Measurements from ENCODE around the gene FIZ1.
A peak's percentile ranks its signal among the peaks of the same experiment; 100 is the strongest.

The FIZ1 gene

GRCh38 chr19:55599468-55599841 lies at the start of gene FIZ1:
Gene FIZ1 (minus strand): TSS chr19:55599517. CDS start chr19:55597865, 1,652 bp downstream.
- peak; percentile 99 for DNase-seq

DNA sequence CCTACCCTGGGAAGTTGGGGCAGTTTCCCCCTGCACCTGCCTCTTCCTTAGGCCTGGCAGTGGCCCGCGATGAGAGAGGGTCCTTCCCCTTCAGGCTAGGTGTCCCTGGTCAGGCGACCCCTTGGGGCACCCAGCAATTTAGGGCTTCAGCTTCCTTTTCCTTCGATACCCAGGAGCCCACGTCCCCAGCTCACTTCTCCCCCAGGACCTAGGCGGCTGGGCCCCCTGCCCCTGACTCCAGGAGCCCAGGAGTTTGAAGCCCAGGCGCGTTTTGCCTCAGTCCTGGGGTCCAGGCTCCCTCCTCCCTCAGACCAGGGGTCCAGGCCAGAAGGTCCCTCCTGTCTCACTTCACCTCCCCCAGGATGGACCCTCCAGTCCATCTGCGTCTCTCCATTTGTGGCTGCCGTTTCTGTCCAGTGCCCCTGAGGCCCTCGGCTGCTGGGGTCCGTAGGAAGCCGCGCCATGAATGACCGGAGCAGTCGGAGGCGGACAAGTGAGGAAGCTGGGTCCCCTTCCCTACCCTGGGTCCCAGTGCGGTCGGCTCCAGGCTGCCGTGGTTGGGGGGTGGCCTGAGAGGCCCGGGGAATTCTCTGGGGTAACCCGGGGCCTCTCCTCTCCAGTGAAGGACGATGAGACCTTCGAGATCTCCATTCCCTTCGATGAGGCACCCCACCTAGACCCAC lies 49.4 kb upstream of the FIZ1 start:
- DNase-seq: no peak

DNA sequence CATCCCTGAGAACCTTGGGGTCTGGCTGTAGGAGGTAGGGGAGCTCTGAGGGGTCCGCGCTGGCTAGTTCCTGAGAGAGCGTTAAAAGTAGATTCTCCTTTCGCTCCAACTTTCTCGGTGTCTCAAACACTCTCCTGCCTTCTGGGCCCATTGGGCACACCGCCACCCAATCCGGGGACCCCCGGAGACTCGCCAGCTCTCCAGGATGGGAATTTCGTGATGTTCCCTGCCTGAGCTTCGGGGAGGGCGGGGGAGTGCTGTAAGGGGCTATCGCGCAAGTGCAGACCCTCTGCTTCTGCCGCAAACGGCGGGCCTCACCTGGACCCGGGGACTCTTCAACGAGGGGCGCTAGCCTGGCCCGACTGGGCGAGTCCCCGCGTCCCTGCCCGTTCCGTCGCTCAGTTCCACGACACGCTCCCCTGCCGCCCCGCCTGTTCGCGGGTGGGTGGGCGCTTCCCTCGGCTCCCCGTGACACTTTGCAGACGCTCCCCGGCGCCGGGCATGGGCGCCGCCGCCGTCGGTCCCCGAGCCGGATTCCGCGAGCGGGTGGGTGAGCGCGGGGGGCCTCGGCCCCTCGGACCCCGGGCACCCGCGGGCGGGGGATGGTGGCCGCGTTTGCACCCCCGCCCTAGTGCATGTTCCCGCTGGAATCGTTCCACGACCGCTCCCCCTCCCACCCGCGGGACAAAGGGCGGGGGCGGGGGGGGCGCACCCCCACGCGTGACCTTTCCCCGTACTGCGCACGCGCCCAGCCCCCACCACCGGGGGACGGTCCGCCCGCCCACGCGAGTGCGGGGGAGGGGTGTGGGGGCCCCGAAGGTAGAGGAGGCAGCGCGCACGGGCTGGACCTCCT lies 48.6 kb upstream of the FIZ1 start, which contains the start of gene CCDC106:
Gene CCDC106 (plus strand): TSS at position 481 of the 853 bp plus-strand sequence. CDS start 835 bp downstream, outside the sequence.
- DNase-seq: peak; percentile 67

- DNase-seq: no peak
Observed at GRCh38 chr19:55646889-55647731, 47.8 kb upstream of the FIZ1 start.

- DNase-seq: no peak
Observed at GRCh38 chr19:55645512-55645881, 46.2 kb upstream of the FIZ1 start.

DNA sequence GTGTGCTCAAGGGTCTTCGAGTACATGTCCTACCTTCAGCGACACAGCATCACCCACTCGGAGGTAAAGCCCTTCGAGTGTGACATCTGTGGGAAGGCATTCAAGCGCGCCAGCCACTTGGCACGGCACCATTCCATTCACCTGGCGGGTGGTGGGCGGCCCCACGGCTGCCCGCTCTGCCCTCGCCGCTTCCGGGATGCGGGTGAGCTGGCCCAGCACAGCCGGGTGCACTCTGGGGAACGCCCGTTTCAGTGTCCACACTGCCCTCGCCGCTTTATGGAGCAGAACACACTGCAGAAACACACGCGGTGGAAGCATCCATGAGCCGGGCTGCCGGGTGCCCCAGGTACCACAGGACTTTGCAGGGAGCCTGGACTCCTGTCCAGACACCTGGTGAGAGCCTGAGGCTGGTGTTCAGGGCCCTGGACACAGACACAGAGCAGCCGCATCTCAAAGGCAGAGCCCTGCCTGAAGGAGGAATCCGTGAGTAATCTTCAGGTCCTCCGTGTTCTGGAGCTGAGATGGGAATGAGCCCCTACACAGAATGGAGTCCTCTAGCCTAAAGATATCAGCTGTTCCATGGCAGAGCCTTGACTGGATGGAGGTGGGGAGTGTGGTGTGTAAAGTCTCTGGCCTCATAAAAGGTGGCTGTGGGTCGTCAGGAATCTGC lies 45.7 kb upstream of the FIZ1 start:
- no peak for DNase-seq

DNA sequence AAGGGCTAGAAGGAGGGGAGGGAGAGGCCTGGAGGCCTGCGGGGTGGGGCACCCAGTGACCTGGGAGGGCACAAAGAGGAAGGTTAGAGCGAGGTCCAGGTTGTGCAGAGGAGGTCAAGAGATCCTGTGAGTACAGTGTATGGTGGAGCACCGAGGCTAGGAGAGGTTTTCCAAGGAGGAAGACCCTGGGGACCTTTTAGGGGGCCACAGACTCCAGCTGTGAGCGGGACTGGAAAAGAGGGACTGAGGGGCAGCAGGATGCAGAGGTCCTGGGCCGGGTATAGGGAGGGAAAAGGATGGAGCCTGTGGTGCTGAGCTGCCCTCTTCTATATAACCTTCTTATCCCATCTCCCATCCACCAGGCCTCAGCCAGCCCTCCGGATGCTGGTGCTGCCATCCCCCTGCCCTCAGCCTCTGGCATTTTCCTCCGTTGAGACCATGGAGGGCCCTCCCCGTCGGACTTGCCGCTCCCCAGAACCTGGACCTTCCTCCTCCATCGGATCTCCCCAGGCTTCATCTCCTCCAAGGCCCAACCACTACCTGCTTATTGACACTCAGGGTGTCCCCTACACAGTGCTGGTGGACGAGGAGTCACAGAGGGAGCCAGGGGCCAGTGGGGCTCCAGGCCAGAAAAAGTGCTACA lies 45.0 kb upstream of the FIZ1 start:
- no peak for DNase-seq

GRCh38 chr19:55643887-55644176 lies 44.5 kb upstream of the FIZ1 start:
- DNase-seq: no peak

DNA sequence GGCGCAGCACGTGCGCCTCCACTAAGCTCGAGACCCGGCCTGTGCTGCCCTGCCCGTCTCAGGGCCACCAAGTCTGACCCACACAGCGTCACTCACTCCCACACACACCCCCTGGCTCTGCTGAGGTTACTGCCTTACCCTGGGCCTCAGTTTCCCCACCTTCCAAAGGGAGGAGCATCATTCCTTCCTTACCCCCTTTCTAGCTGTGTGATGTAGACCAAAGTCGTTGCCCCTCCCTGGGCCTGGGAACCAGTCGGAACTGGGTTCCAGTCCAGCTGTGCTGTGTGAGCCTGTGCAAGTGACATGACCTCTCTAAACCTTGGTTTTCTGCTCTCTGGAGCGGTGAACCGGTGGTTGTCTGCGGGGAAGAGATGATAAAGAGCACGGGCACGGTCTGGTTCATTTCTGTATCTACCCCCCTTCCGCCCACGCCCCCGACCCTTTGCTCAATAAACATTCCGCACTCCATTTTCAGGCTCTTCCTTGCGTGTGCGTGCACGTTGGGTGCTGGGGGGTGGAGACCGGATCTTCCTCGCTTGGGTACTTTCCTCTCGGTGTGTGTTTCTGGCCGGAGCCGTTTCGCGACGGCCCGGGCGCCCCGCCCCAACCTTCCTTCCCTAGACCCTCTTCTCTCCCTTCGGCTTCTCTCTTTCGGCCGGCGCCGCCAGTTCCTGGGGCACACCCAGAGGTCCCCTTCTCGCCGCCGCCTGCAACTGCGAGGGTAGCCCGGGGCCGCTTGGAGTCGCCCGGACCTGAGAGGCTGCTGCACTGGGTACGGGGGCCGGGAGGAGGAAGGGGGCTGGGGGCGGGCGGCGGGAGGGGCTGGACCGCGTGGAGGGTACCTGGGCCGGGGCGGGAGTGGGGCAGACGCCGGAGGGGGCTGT lies 43.9 kb upstream of the FIZ1 start, which contains the start of gene ZNF581:
Gene ZNF581 (plus strand): TSS at position 647 of the 884 bp plus-strand sequence. CDS start 923 bp downstream, outside the sequence.
- peak; percentile 38 for DNase-seq

DNA sequence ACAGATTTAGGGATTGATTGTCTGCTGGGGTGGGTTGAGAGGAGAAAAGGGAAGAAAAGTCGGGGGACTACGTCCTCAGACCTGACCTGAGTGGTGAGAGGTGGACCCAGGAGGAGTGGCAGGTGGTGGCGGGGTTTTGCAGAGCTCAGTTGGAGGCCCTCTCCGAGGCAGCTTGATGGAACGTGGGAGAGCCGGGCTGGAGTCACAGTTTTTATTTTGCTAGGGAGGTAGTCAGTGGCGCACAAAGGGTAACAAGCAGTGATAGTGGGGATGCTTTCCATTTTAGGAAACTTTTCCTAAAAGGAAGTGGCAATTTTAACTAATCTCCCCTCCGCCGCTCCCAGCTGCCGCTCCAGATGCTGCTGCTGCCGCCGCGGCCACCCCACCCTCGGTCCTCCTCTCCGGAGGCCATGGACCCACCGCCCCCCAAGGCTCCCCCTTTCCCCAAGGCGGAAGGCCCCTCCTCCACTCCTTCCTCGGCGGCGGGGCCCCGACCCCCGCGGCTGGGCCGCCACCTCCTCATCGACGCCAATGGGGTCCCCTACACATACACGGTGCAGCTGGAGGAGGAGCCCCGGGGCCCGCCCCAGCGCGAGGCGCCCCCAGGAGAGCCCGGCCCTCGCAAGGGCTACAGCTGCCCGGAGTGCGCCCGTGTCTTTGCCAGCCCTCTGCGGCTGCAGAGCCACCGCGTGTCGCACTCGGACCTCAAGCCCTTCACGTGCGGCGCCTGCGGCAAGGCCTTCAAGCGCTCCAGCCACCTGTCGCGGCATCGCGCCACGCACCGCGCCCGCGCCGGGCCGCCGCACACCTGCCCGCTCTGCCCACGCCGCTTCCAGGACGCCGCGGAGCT lies 43.1 kb upstream of the FIZ1 start:
- DNase-seq: no peak

DNA sequence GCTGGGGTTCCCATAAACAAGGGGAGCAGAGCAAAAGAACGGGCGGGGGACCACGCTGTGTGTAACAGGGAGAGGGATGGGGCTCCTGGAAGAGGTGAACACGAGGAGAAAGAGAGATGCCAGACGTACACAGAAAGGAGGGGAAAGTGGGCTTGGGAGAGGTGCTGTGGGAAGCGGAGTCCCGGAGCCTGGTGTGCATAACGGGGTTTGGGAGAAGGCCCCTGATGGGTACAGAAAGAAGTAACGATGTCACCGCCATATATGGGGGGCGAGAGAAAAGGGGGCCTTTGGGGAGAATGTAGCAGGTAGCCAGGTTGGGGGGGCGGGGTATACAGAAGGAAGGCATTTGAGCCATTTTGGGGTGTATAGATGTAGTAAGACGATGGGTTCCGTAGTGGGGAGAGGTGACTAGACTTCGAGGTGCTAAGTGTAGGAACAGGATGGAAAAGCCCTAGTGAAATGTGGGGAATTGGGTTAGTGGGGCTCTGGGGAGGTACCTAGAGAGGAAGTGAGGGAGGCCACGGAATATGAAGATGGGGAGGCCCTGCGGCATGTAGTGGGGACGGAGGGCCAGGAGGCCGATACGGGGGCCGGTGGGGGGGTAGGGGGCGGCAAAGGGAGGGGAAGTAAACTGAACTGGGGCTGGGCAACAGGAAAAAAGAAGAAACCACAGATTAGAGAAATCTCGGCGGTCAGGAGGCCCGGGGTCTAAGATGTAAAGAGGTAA lies 42.3 kb upstream of the FIZ1 start:
- DNase-seq: no peak

- peak; percentile 56 for DNase-seq
Observed at GRCh38 chr19:55640577-55641425, 41.5 kb upstream of the FIZ1 start, which contains the start of gene ZNF580. Gene ZNF580 (plus strand): TSS chr19:55641002. CDS start chr19:55642509, 1,507 bp downstream.

DNA sequence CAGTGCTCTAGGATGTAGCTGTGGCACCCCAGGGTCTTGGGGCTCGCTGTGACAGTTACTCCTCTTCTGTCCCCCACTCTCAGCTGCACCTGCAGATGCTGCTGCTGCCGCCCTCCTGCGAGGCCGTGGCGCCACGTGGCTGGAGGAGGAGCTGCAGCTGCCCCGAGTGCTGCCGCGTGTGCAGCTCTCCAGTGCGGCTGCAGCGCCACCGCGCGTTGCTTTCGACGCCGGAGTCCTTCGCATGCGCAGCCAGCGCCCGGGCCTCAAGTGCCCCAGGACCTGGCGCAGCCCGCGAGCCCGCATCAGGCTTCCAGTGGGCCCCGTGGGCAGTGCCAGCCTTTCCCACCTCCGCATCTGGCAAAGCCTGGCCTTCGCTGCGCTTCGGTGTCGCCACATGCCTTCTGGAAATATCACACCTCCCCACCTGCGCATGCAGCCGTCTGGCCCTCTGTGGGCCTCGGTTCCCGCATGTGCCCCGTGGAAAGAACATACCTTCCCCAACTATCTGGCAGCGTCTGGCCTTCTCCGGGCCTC lies 40.8 kb upstream of the FIZ1 start:
- no peak for DNase-seq

DNA sequence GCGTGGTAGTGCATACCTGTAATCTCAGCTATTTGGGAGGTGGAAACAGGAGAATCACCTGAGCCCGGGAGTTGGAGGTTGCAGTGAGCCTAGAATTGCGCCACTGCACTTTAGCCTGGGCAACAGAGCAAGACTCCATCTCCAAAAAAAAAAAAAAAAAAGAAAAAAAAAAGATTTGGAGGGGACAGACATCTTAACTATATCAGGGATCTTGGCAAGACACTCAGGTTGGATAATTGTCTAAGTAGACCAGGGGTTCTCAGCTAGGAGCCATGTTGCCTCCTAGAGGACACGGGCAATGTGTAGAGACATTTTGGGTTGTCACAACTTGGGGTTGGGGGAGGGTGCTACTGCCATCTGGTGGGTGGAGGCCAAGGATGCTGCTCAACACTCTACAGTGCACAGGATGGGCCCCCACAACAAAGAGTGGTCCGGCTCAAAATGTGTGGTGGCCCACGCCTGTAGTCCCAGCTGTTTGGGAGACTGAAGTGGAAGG lies 39.6 kb upstream of the FIZ1 start:
- peak; percentile 42 for DNase-seq

DNA sequence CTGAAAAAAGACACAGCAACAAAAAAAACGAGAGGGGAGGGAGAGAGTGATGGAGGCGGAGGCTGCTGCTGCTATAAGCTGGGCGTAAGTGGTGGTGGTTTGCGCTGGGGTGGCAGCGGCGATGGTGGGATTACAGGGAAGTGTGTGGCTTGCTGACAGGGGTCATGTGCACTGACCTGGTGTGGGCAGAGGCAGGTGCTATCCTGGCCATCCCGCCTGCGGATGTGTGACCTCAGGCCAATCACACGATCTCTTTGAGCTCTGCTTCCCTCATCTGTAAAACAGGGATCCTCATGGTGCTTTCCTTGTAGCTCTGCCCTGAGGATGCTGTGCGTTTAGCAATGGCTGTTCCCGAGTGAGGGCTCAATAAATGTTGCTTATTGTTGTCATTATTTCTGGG lies 38.2 kb upstream of the FIZ1 start:
- DNase-seq: no peak

DNA sequence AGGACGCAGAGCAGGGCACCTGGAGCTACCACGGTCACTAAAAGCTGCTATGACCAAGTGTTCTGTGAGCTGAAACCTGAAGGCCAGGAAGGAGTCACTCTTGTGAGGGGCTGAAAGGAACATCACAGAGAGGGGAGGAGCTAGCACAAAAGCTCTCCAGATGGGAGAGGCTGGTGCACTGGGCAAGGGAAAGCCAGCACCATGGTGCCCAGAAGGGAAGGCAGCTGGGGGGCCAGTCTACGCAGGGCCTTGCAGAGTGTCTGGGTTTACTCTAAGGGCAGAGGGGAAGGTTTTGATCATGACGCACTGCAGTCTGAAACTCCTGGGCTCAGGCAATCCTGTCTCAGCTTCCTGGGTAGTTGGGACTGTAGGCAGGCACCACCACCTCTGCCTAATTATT lies 37.4 kb upstream of the FIZ1 start:
- no peak for DNase-seq

DNA sequence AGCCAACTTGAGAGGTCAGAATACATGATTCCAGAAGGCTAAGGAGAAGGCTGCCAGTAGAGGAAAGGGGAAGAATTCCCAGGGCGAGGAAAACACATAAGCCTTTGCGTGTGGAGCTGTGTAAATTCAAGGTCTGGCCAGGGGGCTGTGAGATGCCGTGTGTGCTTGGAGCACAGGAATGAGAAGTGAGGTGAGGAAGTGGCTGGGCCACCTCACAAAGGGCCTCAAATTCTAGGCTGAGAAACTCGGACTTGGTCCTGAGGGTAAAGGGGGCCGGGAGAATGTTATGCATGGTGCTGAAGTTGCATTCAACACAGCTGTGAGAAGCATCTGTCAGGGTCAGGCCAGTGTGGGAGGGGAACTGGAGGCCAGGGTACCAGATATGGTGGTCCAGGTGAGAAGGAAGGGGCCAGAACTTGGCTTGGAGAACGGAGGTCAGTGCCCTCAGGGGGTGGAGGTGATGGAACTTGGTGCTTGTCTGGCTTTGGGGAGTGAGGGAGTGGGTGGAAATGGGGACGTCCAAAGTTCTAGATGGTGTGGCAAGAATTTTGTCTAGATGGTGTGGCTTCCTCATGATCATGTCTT lies 36.6 kb upstream of the FIZ1 start:
- no peak for DNase-seq

DNA sequence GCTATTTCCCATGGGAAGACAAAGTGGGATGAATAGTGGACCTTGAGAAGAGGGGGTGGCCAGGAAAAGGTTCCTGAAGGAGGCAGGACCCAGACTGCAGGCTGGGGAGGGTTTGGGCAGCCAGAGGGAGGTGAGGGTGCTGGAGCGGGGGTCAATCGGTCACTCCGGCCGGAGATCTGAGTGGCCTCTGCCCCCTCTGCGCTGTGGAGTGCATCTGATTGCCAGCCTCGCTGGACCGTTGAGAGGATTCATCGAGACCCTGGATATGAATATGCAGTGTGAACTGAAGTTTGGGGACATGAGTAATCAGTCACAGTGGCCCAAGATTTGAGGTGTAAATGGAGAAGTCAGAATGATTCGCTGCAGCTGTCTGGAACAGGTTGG lies 36.0 kb upstream of the FIZ1 start:
- DNase-seq: no peak

Measured in GDM1 (cell line).